ENCODE data around the gene ARHGAP19.

Gene ARHGAP19, protein sequence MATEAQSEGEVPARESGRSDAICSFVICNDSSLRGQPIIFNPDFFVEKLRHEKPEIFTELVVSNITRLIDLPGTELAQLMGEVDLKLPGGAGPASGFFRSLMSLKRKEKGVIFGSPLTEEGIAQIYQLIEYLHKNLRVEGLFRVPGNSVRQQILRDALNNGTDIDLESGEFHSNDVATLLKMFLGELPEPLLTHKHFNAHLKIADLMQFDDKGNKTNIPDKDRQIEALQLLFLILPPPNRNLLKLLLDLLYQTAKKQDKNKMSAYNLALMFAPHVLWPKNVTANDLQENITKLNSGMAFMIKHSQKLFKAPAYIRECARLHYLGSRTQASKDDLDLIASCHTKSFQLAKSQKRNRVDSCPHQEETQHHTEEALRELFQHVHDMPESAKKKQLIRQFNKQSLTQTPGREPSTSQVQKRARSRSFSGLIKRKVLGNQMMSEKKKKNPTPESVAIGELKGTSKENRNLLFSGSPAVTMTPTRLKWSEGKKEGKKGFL

DNA sequence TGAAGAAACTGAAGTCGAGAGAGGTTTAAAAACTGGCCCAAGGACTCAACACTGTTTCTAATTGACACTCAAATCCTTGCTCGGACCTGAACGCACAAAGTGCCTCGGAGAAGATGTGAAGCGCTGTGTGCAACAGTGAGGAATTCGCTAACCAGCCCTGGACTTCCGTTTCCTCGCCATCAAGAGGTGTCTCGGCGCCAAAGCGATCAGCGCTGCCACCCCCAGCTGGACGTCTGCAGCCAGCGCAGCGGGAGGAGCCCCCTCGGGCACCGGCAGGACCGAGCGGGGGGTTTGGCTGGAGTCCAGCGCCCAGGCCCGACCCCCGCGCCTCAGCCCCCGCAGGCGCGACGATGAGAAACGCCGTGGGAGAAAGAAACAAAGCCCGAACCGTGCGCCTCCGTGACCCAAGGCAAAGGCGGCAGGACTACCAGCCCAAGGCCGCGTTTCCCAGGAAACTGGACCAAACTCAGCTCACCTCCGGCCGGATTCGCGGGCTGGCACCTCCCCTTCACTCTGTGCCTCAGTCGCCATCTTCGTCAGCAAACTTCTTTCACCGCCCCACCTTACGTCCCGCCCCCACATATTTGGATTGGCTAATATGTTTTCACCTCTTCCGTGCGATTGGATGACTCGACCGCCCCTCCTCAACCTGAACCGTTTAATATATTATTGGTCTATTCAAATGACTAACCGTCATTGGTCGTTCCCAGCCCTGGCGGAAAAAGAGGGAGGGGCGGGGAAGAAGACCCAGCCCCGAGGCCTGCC, at the start of gene ARHGAP19:
ARHGAP19 (minus strand) TSS at position 541 of the 765 bp plus-strand sequence; CDS start at position 531, 10 bp downstream.
- DNase-seq (ENCODE audit: low spot score), result peak; percentile 98
- Histone ChIP-seq H3K4me3 (peak within 1 kb of the TSS; percentile 87), H3K27ac (peak within 1 kb of the TSS; percentile 86 to 96)
- TF ChIP-seq, protein P1, sequence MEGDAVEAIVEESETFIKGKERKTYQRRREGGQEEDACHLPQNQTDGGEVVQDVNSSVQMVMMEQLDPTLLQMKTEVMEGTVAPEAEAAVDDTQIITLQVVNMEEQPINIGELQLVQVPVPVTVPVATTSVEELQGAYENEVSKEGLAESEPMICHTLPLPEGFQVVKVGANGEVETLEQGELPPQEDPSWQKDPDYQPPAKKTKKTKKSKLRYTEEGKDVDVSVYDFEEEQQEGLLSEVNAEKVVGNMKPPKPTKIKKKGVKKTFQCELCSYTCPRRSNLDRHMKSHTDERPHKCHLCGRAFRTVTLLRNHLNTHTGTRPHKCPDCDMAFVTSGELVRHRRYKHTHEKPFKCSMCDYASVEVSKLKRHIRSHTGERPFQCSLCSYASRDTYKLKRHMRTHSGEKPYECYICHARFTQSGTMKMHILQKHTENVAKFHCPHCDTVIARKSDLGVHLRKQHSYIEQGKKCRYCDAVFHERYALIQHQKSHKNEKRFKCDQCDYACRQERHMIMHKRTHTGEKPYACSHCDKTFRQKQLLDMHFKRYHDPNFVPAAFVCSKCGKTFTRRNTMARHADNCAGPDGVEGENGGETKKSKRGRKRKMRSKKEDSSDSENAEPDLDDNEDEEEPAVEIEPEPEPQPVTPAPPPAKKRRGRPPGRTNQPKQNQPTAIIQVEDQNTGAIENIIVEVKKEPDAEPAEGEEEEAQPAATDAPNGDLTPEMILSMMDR (IDR thresholded peaks at IDR 0.05), result no peak

DNA sequence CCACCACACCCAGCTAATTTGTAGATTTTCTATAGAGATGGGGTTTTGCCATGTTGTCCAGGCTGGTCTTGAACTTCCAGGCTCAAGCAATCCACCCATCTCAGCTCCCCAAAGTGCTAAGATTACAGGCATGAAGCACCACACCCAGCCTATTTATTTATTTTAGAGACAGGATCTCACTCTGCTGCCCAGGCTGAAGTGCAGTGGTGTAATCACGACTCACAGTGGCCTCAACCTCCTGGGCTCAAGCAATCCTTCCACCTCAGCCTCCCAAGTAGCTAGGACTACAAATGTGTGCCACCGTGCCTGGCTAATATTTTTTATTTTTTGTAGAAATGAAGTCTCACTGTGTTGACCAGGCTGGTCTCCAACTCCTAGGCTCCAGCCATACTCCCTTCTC, 49.0 kb upstream of the ARHGAP19 start:
- H3K27ac ChIP-seq, result no peak overlapping the region
- no peak overlapping the region for H3K4me3 ChIP-seq
- TF ChIP-seq, protein P1 (IDR thresholded peaks at IDR 0.05), result no peak
- DNase-seq (ENCODE audit: low spot score), result no peak

DNA sequence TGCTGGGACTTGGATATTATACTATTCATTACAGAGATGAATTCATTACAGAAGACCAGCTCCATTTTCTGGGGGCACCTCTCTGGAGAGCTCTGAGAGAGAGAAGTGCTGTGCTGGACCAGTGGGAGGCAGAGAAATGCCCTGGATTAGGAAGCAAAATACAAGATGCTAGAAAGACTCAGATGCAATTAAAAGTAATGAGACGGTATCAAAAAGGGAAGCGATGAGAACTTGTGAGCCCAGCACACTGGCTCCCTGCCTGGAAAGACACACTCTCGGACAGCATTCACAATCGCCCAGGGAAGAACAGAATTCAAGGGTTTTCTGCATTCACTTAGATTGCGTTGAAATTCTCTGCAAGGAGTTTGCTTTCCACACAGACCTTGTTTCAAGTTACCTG, 45.6 kb upstream of the ARHGAP19 start:
- no peak for DNase-seq (ENCODE audit: low spot score)
- H3K27ac ChIP-seq, result no peak overlapping the region
- TF ChIP-seq, protein P1 (IDR thresholded peaks at IDR 0.05), result no peak
- no peak overlapping the region for H3K4me3 ChIP-seq

DNA sequence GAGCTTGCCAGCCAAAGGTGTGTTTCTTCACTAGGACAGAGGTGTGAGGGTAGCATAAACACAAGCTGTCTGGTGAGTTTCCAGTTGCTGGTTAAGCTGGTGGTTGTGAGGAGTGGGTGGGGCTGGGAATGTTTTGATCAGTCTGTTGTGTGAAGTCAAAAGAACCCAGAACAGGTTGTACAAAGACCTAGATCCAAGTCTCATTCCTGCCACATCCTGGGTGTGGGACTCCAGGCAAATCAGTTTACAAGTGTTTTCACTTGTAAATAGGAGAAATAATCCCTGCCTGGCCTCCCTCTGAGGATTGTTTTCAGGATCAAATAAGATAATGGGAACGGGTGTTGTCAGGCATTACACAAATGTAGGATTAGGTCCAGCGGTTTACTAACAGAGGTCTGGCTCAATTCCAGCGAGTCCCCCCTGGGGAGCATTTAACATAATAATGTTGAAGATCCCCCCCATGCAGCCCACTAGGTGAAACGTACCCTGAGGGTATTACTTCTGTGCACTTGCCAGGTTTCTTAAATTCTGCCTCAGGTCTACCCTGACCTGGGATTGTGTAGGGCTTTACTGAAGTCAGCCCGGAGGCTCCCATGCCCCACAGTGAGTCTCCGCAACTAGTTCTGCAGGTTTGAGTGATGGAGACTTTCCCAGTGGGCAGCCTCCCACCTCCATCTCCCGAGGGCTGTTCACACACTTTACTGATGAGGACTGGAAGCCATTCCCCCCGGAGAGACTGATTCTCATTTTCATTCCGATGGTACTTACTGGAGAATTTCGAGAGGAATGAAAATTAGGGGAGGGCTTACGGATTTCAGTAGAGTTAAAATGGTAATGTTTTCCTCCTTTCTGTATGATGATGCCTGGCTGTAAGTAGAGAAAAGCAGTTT, 44.8 kb upstream of the ARHGAP19 start:
- no peak for DNase-seq (ENCODE audit: low spot score)
- Histone ChIP-seq H3K4me3 (peak overlapping the region; percentile 38), H3K27ac (peak overlapping the region; percentile 3 to 51)
- TF ChIP-seq, protein P1 (IDR thresholded peaks at IDR 0.05), result no peak

DNA sequence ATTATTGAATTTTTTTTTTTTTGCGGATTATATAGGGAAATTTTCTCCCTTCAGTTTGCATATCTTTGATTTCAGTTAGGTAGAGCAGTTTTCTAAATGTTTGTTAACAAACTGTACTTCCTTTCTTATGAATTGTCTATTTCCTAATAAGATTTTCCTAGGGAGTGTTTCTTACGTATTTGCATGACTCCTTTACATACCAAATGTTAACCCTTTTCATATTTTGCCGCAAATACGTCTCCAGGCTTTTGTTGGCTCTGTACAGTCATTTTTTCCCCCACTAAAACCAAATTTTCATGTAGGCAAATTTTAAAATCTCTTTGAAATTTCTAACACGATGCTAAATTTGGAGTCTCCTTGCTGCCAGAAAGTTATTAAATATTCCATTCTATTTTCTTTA, 44.0 kb upstream of the ARHGAP19 start:
- TF ChIP-seq, protein P1 (IDR thresholded peaks at IDR 0.05), result no peak
- H3K27ac ChIP-seq, result no peak overlapping the region
- no peak for DNase-seq (ENCODE audit: low spot score)
- no peak overlapping the region for H3K4me3 ChIP-seq

DNA sequence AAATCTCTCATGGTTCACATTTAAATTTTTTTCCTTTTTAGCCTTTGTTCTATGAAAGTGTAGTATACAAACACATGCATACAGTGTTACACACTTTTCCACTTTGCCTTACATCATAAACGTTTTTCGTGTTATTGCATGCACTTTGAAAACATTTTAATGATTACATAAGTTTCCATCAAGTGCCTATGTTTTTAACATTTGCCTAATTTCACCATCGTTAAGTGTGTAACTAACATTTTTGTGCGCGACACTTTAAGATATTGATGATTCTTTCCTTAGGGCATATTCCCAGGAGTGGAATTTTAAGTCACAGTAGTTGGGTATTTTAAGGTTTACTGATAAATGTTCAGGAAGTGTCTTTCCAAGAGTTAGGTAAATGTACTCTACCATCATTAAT, 43.6 kb upstream of the ARHGAP19 start:
- Histone ChIP-seq H3K27ac (no peak overlapping the region), H3K4me3 (no peak overlapping the region)
- TF ChIP-seq, protein P1 (IDR thresholded peaks at IDR 0.05), result no peak
- no peak for DNase-seq (ENCODE audit: low spot score)

Measured in coronary artery (tissue), 2 donors.